Stimulated activated CD8-positive, alpha-beta memory T cell treated with anti-CD3 and anti-CD28 coated beads, Interleukin-4, amount 100 ng/mL, for 48 hours (primary cell): ENCODE data around the gene DCHS2.

Source experiments
- DNase-seq: peaks from one replicate; pipeline ENCODE4 v3.0.0-alpha.2; 2020

DCHS2 gene

DNA sequence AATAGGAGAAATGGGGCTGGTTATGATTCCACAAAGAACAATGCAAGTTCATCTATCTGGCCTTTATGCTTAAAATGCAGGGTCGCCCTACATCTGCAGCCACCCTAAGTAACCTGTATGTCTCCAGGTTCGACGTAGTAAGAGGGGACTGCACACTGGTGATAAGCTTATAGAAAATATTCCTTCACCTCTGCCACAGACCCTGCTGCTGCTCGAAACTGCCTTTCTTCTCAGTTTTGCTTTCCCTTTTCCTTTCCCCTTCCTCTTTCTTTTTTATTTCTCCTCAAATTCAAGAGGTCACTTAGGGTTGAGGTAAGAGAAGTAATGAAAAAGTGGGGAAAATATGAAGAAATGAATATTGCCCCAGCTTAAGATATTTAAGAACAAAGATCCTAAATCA is 123.5 kb downstream of the DCHS2 start:
- no peak for DNase-seq

DNA sequence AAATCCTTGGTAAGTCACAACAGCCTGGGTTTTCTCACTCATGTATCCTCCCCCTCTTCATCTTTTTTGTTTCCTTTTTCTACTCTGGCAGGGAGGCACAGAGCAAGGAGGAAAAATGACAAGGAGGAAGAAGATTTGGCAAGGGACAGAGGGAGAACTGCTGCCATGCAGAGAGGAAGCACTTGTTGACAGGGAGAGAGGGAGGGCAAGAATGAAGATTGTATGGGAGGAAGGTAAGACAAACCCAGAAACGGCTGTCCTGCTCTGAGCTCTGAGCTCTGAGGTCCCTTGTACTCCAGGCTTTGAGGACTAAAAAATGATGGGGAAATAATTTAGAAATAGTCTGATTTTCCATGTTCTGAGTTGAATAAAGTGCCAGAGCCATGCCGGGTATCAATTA is 123.9 kb downstream of the DCHS2 start:
- no peak for DNase-seq

DNA sequence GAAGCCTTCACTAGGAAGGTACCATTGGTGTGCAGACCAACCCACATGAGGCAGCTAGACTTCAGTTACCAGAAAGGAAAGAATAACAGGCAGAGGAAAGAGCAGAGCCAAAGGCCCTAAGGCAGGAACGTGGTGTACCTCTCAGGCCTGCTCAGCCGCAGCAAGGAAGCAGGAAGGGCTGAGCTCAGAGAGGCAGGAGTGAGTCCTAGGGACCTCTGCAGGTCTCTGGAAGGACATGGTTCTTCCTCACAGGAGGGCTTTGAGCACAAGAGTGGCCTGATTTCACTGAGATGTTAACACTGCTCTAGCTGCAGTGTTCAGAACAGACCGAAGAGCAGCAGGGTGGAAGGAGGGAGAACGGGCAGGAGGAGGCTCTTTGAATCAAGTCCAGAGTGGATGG is 124.6 kb downstream of the DCHS2 start:
- DNase-seq, result no peak

DNA sequence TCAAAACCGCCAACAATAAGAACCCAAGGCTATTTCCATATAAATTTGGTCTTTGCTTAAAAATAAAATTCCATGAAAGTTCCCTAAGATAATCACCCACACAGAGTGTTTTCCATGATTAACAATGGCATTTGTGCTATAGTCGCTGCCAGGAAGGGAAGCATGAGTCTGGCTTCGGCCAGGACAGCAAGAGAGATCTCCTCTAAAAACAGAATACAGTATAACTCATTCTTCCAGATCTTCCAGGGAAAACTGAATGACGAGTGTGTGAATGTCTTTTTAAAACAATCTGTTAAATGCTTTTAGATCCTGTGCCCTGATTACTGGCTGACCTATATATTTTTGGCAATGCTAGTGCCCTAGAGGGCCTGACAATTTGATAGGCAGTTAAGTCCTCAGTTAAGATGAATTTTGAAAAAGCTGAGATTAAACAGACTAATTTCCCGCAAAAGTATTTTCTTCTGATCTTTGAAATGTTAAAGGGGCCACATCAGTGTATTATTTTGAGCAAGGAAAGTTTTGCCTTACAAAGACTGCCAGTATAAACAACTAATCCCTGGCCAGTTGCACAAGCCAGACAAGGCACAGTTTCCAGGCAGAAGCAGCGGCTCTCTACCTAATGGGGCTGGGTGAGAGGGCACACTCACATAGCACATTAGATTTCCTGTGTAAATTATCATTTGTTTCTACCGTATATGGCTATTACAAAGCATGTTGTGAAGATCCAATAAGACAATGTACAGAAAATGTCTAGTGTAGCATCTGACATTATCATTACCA is 127.3 kb downstream of the DCHS2 start:
- DNase-seq, result no peak

DNA sequence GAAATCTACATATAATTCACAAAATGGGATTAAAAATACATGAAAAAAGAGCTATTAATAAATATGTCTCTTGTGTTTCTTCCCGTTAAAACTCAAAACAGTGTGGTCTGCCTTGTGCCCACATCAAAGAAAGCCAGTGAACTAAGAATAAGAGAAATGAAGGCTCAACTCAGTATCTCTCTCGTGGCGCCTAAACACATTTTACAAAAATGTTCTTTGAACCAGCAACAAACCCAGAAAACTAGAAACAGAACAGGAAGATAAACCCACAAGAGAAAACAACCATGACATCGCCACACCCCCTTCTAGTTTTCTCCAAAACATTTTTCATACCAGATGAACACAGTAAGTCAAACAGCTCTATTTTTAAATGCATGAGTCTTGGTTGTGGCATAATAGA is 130.1 kb downstream of the DCHS2 start:
- DNase-seq, result no peak

DNA sequence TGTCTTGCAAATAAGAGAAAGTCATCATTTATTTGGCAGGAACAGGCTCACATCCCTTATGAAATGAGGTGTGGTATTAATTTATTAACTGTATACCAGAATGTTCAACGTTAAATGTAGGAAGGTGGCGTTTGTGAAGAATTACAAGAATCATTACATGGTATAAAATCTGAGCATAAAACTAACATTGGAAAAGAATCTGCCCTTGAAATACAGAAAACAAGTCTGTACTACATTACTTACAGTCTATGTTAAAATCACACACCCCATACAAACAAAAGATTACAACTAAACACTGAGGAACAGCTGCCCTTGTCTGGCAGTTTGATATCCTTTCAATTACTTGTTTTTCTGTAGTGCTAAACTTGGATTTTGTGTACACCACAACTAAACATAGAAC is 131.1 kb downstream of the DCHS2 start:
- DNase-seq, result no peak

DNA sequence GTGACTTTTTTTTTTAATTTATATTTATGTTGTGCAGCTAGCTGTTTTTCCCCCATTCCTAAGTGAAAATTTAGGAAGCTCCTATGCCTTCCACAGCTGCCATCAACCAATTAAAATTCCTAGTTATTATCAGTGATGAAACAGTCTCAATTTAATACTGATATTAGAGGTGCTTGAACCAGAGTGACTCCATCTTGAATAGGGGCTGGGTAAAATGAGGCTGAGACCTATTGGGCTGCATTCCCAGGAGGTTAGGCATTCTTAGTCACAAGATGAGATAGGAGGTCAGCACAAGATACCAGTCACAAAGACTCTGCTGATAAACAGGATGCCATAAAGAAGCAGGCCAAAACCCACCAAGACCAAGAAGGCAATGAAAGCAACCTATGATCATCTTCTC is 136.7 kb downstream of the DCHS2 start:
- DNase-seq, result no peak

DNA sequence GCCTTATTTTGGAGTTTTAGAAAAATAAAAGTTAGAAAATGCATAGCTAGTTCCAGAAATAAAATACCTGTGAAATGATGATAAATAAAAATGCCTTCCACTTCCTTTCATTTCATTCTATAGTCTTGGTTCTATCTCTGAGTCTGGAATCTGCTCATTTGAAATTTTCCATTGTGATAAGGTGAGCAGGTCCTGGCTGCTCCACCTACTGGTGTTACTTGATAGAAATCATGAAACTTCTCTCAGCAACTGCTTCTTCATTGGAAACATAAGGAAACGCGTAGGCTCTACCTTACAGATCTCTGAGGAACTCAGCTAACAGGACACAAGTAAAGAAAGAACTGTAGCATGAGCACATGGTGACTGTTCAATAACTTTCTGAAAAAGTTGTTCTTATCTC is 141.8 kb downstream of the DCHS2 start:
- no peak for DNase-seq

DNA sequence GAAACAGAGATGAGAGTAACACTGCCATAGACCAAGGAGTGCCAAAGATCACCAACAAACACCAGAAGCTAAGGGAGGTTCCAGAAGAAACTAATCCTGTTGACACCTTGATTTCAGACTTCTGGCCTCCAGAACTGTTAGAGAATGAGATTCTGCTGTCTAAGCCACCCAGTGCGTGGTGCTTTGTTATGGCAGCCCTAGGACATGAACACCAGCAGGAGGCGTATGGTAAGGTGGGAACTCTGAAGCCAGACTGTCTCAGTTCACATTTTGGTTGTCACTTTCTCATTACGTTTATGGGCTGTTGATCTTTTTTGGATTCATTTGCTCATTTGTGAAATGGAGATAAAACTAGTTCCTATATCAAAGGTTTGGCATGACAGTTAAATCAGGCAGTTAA is 142.9 kb downstream of the DCHS2 start:
- no peak for DNase-seq

DNA sequence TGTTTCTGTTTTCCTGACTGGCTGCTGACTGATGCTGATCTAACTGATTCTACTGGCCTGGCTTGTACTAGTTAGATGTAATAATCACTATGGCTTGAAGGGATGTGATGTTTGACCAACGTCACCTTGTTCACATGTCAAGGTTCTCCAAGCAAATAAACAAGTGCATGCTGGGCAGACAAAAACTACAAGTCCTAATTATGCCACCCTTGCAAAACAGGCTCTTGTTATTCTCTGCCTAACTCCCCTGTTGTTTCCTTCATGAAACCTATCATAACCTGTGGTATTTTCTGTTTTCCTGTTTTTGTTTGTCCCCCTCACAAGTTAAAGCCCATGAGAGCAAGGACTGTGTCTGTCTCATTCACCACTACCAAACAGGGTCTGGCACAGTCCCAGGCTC is 146.2 kb downstream of the DCHS2 start:
- DNase-seq, result no peak

DNA sequence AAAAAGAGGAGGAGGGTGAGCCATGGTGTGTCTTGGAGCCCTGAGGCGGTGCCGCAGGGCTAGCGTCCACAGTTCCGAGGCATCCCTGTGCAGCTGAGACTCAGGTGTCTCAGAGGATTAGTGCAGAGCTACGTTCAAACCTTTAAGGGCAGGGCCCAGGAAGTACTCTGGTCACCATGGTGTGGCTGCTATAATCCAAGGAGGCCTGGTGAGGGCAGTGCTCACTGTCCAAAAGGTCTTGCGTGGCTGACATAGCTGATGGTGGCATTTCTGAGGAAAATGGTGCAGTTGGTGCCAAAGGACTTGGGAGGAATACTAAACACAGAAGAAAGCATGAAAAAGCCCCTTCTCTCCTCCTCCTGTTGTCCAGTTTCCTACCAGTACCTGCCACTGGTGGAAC is 146.9 kb downstream of the DCHS2 start:
- DNase-seq, result no peak

DNA sequence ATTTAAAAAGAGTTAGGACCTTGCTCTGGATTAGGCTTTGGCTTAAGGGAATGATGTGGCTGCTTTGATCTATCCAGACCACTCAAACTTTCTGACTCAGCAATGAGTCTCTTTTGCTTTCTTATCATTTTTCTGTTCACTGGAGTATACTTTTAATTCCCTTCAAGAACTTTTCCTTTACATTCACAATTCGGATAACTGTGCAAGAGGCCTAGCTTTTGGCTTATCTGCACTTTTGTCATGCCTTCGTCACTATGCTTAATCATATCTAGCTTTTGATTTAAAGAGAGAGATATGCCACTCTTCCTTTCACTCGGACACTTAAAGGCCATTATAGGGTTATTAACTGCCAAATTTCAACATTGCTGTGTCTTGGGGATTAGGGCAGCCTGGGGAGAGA is 147.9 kb downstream of the DCHS2 start:
- DNase-seq, result no peak

DNA sequence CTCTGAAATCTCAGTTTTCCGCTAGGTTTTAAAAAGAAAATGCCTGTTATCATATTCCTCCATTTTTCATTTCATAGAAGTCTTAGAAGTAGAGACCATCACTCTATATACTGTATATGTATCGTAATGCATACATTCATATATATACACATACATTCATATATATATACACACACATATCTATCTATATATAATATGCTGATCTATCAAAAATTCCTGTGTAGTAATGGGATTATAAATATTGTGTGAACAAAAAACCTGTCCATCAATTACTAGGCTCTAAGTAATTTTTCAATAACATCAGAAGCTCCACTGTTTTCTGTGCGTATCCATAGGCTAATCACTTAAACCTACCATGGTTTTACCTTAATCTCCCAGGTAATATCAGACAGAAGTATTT is 150.2 kb downstream of the DCHS2 start:
- DNase-seq, result no peak

DNA sequence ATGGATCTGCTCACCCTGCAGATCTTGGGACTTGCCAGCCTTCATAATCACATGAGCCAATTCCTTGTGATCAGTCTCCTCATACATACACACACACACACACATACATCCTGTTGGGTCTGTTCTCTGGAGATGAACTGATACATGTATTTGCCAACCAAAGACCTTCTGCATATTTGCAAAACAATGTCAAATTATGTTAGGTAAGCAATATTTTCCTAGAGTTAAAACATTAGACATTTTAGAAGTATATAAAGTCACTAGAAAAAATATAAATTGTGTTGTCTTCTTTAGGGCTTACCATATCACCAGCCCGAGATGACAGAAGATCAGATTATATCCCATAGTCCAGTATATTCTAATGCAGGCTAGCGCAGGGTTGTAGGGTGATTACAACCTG is 156.0 kb downstream of the DCHS2 start:
- no peak for DNase-seq

DNA sequence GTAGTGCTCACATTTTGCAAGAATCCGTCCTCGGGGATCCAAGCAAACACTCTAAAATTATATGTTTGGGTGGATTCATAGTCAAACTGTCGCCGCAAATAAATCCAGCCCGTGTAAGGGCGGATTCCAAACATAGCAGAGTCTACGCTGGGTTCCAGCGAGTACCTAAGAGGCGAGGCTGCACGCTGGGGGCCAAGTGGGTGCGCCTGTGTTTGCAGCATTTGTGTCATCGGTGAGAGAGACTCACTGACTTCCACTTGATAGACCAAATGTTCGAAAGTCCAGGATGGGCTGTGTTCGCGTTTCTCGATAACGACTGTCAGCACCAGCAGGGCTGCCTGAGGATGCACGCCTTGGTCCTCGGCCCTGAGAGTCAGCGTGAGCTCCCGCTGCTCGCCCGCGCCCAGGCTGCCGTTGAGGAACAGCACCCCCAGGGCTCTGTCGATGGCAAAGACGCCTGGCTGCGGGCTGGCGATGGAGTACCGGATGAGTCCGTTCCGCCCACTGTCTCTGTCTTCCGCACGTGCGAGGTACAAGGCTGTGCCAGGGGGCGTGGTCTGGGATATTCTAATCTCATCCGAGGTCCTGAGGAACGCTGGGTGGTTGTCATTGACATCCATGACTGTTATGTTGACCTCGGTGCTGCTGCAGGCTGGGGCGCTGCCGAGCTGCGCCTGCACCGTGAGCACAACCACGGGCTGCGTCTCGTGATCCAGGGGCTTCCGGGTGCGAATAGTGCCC is 158.7 kb downstream of the DCHS2 start:
- DNase-seq, result peak; percentile 65

DNA sequence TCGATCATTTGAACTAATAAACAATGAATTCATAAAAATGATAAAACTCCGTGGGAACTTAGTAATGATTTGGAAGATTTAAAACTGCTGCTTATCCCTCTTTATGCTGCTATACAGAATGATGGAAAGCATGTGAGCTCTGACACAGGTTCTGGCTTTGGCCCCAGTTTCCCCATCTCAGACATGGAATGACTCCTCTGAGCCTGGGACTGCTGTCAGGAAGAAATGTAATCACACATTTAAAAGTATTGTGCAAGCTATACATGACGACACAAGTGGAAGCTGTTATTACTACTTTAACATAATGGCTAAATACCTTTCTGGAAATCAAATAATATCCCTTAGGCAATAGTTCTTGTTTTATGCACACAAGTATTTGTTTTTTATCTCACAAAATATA is 161.7 kb downstream of the DCHS2 start:
- DNase-seq, result no peak

DNA sequence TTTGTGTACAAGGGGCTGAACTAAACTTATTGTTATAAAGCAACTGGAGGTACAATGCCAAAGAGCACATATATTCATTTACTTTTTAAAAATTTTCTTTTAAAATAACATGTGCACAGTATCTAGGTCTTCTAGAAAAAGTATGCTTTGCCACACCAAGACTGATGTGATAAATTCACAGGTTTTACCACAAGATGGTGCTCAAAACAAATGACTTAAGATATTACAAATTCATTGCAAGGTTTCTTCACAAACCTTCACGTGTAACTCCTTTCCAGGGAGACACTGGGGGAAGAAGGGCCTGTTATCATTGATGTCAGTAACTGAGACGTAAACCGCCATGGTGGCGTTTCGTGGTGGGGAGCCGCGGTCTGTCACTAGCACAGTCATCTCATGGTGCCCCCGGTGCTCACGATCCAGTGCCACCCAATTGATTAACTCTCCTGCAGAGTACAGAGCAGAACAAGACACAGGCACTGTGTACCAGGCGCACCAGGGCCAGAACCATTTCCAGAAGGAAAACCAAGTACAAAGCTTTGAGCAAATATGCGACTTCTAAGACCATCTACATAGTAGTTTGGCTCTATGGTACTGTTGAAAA is 162.2 kb downstream of the DCHS2 start:
- no peak for DNase-seq

DNA sequence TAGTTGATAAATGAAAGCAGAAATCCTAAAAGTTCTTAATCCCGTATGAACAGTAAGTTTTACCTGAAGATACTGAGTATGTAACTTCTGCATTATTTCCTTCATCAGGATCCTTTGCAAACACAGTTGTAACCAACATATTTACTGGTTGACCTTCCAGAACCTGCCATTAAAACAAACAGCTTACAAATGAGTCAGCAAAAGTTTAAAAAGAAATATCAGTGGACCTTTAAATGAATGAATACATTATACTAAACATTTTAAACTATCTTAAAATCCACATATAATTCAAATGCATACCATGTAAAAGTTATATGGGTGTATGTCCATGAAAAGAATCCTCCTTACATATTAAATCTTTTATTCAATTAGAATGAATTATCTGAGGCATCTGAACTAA is 163.6 kb downstream of the DCHS2 start:
- no peak for DNase-seq

DNA sequence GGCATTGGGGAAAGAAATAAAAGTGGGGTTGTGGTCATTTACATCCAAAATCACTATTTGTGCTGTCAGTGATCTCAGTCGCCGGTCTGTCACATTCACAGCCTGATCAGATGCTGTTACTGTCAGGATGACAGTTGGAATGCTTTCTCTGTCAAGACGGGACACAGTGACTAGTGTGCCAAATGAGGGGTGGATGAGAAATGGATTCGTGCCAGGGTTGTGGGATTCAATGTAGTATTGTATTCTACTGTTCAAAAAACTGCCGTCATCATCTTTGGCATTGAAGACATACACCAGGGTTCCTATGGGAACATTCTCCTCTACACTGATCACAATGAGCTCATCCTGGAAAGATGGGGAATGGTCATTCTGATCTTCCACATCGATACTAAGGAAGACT is 171.1 kb downstream of the DCHS2 start:
- DNase-seq, result no peak

DNA sequence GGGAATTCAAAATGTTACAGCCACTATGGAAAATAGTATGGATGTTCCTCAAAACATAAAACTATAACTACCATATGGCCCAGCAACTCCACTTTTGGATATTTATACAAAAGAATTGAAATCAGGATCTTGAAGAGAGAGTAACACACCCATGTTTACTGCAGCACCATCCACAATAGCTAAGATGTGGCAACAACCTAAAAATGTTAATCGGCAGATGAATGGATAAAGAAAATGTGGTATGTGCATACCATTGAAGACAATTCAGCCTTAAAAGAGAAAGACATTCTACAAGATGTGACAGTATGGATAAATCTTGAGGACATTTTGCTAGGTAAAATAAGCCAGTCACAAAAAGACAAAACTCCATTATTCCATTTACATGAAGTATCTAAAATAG is 171.9 kb downstream of the DCHS2 start:
- no peak for DNase-seq

DNA sequence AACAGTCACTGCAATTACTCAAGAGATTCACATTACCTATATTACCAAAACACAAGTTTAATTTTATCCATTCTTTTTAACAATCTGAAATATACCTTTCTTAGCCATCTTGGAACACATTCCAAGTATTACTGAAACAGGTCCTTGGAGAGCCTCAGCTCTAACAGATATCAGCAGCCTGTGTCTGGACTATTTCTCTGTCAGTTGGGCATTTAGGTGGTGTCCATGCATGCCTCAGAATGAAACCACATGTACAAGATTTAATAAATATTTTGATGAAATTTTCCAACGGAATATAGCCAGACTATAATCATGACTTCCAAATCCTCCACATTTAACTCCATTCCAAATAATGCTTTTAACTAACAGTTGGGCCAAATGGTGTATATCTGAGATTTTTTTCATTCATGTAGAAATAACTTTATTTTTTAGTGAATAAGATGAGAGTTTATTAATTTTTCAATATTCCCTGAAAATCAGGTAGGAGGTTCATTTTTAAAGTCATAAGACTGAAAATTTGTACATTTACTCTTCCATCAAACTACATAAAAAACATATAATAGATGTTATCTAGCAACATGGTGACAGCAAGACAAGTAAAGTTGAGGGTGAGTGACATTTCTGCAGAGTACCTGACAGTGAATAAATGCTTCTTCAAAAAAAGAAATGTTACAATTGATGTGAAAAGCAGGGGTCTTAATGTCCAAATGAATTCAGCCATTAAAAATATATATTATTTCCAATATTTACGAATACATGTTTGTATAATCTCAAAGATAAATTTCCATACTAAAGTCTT is 174.2 kb downstream of the DCHS2 start:
- no peak for DNase-seq

DNA sequence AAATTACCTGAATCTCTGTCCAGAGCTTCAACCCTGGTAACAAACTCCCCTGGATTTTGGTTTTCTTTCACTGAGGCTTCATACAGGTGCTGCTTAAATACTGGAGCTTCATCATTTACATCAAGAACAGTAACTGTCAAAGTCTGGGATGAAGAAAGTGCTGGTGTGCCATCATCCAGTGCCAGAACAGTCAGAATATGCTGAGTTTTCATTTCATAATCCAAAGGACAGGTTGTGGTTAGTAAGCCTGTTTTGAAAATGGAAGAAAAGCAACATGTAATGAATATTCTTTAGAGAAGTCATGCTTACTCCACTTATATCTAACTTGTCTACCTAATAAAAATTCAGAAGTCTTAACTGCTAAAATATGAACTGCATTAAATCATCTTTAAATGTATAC is 175.9 kb downstream of the DCHS2 start:
- no peak for DNase-seq

DNA sequence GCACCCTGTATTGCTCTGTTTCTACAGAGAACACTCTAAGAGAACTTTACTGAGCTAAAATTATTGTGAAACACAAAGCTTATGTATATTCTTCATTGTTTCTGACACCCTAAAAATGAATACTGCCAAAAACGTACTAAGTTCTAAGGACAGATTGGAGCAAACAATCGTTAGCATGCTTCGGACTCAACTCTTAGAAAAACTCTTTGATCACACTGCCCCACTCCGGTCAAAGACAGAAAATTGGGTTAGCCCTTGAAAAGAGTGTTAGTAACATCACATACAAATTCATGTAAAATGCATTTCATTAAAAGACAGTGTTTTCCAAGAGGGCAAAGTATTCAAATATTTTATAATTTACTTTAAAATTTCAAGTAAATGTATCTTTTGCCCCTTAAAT is 177.4 kb downstream of the DCHS2 start:
- DNase-seq, result no peak
